Measurements from ENCODE around the gene NOXA1.
"Not testable (repeated sequence)": the region's sequence is repeated elsewhere in the genome, so short reads cannot be mapped to it uniquely, and the experiment has no call there.

- TF ChIP-seq CTCF, POLR2A (IDR thresholded peaks at IDR 0.05): not testable (repeated sequence)
Measured at GRCh38 chr9:137386507-137387113, 36.6 kb upstream of the NOXA1 start.

Measured in right lobe of liver (tissue), 4 donors.